Tibial nerve (tissue), 4 donors: ENCODE results near the gene FAM76B. TPM values are rescaled to one million over a fixed set of nuclear protein-coding genes. Genes with fewer than 3 reads are reported as not detected.

Source experiments
- DNase-seq, 2 donors: peaks; one replicate each; pipeline ENCODE4 v3.0.0-alpha.2; 2019; ENCODE audit warnings: low spot score in 2 of 2
- H3K27ac ChIP-seq, 4 donors: fragments of 200-600 bp; sonication (generic) in 3 of 4; one replicate each; pipeline ENCODE4 v1.5.1; 2017 to 2019; ENCODE audit warnings: mild to moderate bottlenecking in 1 of 4
- H3K27me3 ChIP-seq, 2 donors: fragments of 200-600 bp; sonication (generic) in 1 of 2; one replicate each; pipeline versions ENCODE4 v1.5.1 to v1.6.0; 2017 to 2019
- H3K36me3 ChIP-seq, 3 donors: fragments of 200-600 bp; sonication (generic); one replicate each; pipeline ENCODE4 v1.5.1; 2018 to 2019
- H3K4me1 ChIP-seq, 4 donors: fragments of 200-600 bp; sonication (generic) in 3 of 4; one replicate each; pipeline ENCODE4 v1.5.1; 2017 to 2019
- H3K4me3 ChIP-seq, 4 donors: fragments of 200-600 bp; sonication (generic) in 3 of 4; one replicate each; pipeline ENCODE4 v1.5.1; 2017 to 2019; ENCODE audit warnings: mild to moderate bottlenecking in 1 of 4, moderate library complexity in 1 of 4
- H3K9me3 ChIP-seq, 4 donors: fragments of 200-600 bp; sonication (generic) in 3 of 4; one replicate each; pipeline ENCODE4 v1.5.1; 2017 to 2019
- EP300 ChIP-seq, 2 donors: sonication (generic); formaldehyde crosslinking; IDR thresholded peaks; one replicate each; pipeline ENCODE4 v1.6.1; 2017; ENCODE audit warnings: antibody characterized with exemption in 2 of 2, mild to moderate bottlenecking in 1 of 2
- POLR2A ChIP-seq, 2 donors: fragments of 450-650 bp; IDR thresholded peaks; one replicate each; pipeline ENCODE4 v1.6.1; 2017; ENCODE audit warnings: antibody characterized with exemption in 2 of 2, mild to moderate bottlenecking in 2 of 2, moderate library complexity in 2 of 2
- WGBS, 2 donors: methylation state at CpG; one replicate each; pipeline ENCODE4 v1.1.5; 2018; 5-methylcytosine and 5-hydroxymethylcytosine counted together
- total RNA-seq, 4 donors: library from RNA; depleted of rRNA; stranded (reverse); fragments of >200 nt; gene quantifications; one replicate each; pipeline ENCODE4 v1.1.0, GENCODE V29; 2016
- TF ChIP-seq, protein P1 (sequence below), 5 experiments: fragments of 200-600 bp in 3 of 5; fragments of 450-650 bp in 2 of 5; sonication (generic) in 3 of 5; IDR thresholded peaks; one replicate each; pipeline ENCODE4 v1.5.1; 2016 to 2019; ENCODE audit warnings: antibody characterized with exemption in 5 of 5, mild to moderate bottlenecking in 3 of 5, moderate library complexity in 2 of 5

The FAM76B gene
- total RNA-seq, 4 donors from 2014 or later = 46.1 to 91.8 (median 54.3) TPM

GRCh38 chr11:95795627-95796295 lies 6.2 kb upstream of the FAM76B start:
- Histone ChIP-seq H3K36me3 (peaks cover 0 to 16% (median 0%) of the 10 kb centered on the region in 3 donors), H3K4me1 (peaks cover 0 to 15% (median 7%) of the 10 kb centered on the region in 4 donors), H3K4me3 (no peak overlapping the region), H3K27me3 (no peaks in the 10 kb centered on the region), H3K27ac (no peak overlapping the region), H3K9me3 (no peaks in the 10 kb centered on the region)
- TF ChIP-seq, protein P1, sequence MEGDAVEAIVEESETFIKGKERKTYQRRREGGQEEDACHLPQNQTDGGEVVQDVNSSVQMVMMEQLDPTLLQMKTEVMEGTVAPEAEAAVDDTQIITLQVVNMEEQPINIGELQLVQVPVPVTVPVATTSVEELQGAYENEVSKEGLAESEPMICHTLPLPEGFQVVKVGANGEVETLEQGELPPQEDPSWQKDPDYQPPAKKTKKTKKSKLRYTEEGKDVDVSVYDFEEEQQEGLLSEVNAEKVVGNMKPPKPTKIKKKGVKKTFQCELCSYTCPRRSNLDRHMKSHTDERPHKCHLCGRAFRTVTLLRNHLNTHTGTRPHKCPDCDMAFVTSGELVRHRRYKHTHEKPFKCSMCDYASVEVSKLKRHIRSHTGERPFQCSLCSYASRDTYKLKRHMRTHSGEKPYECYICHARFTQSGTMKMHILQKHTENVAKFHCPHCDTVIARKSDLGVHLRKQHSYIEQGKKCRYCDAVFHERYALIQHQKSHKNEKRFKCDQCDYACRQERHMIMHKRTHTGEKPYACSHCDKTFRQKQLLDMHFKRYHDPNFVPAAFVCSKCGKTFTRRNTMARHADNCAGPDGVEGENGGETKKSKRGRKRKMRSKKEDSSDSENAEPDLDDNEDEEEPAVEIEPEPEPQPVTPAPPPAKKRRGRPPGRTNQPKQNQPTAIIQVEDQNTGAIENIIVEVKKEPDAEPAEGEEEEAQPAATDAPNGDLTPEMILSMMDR (IDR thresholded peaks at IDR 0.05) = no peak
- TF ChIP-seq EP300 (IDR thresholded peaks at IDR 0.05) = no peak
- TF ChIP-seq POLR2A (IDR thresholded peaks at IDR 0.05) = no peak
- no peak for DNase-seq
- WGBS, 2 donors = 82 to 87% methylated on average over 3 of the region's 3 CpGs

DNA sequence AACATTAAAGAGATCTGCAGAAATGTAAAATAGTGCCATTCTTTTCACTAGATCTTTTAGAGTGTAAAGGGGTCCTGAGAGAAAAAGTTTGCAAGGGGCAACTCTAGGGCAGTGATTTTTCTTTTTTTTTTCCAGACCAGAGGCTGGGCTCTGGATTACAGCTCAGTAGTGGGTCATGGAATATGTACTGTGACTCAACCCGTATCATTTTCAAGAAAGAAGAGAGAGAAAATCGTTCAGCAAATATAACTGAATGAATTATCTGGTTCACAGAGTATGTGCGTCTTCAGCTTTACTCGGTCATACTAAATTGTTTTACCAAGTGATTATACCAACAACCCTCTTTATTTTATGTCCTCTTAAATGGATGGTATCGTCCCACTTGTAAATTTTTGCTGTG lies 4.5 kb upstream of the FAM76B start:
- no peaks in the 10 kb centered on the region for H3K9me3 ChIP-seq
- H3K27ac ChIP-seq = no peak overlapping the region
- WGBS, 2 donors = 87 to 89% methylated on average over 5 of the region's 5 CpGs
- H3K36me3 ChIP-seq = peaks cover 0 to under 1% (median 0%) of the 10 kb centered on the region in 3 donors
- no peaks in the 10 kb centered on the region for H3K27me3 ChIP-seq
- DNase-seq = no peak
- TF ChIP-seq EP300 (IDR thresholded peaks at IDR 0.05) = no peak
- no peak overlapping the region for H3K4me3 ChIP-seq
- peaks cover 0 to 15% (median 7%) of the 10 kb centered on the region in 4 donors for H3K4me1 ChIP-seq

DNA sequence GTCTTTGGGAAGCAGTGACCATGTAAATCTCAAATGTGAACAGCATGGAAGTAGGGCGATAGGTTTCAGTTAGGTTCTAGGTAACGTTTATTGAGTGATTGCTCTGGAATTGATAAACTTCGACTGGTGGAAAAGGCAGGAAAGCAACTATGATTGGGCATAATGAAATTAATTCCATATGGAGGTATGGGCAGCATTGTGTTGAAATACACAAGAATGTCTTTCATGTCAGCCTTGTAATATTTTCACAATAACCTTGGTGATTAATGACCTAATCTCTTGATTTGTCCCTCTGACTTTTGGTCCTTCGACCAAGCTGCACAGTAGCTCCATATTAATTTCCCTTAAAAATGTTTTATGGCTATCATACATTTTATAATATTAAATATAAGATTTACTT lies 3.5 kb upstream of the FAM76B start:
- H3K9me3 ChIP-seq = no peaks in the 10 kb centered on the region
- no peaks in the 10 kb centered on the region for H3K36me3 ChIP-seq
- H3K27me3 ChIP-seq = no peaks in the 10 kb centered on the region
- no peak for TF ChIP-seq POLR2A (IDR thresholded peaks at IDR 0.05)
- TF ChIP-seq, protein P1 (IDR thresholded peaks at IDR 0.05) = no peak
- no peak for TF ChIP-seq EP300 (IDR thresholded peaks at IDR 0.05)
- H3K27ac ChIP-seq = no peak overlapping the region
- WGBS, 2 donors = 67 to 89% methylated on average over 4 of the region's 4 CpGs
- H3K4me3 ChIP-seq = no peak overlapping the region
- peaks cover 4 to 21% (median 14%) of the 10 kb centered on the region in 4 donors for H3K4me1 ChIP-seq
- no peak for DNase-seq

DNA sequence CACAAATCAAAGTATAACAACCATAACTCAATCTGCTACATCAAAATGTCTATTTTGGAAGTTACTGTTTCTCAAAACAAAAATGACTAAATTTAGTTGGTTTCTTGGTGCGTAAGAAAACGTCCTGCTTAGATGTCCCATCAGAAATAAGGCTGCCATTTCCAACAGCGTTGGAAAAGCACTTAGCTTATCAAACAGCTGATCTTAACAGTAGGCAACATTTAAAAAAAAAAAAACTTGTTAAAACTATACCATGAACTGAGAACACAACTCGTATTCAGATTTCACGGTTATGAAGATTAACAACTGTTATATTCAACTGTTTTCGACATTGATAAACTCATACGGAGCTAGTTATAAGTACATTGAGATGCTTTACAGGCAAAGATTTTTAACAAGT lies 3.1 kb upstream of the FAM76B start:
- no peak for DNase-seq
- Histone ChIP-seq H3K36me3 (peaks cover 0 to 2% (median 0%) of the 10 kb centered on the region in 3 donors), H3K27ac (no peak overlapping the region), H3K4me3 (no peak overlapping the region), H3K9me3 (no peaks in the 10 kb centered on the region), H3K27me3 (no peaks in the 10 kb centered on the region), H3K4me1 (peaks cover 6 to 25% (median 18%) of the 10 kb centered on the region in 4 donors)
- WGBS, 2 donors = 92 to 95% methylated on average over 7 of the region's 7 CpGs
- TF ChIP-seq EP300 (IDR thresholded peaks at IDR 0.05) (no peak), POLR2A (IDR thresholded peaks at IDR 0.05) (no peak)
- TF ChIP-seq, protein P1 (IDR thresholded peaks at IDR 0.05) = no peak

DNA sequence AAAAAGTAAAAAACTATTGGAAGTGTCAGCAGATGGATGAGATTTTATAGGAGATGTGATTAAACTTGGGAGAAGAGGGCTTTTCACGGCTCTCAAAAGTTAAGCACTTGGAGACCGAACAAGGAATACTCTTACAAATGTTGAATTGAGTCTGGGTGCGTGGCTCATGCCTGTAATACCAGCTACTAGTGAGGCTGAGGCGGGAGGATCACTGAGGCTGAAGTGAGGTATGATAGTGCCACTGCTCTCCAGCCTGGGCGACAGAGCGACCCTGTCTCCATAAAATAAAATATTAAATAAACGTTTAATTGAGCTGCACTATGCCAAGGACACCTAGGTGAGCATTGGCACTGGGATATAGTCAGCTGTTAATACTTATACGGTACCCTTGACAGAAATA lies 2.6 kb upstream of the FAM76B start:
- Histone ChIP-seq H3K27me3 (no peaks in the 10 kb centered on the region), H3K4me3 (no peak overlapping the region), H3K27ac (no peak overlapping the region), H3K36me3 (peaks cover 0 to 7% (median 0%) of the 10 kb centered on the region in 3 donors), H3K9me3 (no peaks in the 10 kb centered on the region), H3K4me1 (peaks cover 6 to 30% (median 18%) of the 10 kb centered on the region in 4 donors)
- TF ChIP-seq POLR2A (IDR thresholded peaks at IDR 0.05) = no peak
- TF ChIP-seq, protein P1 (IDR thresholded peaks at IDR 0.05) = no peak
- TF ChIP-seq EP300 (IDR thresholded peaks at IDR 0.05) = no peak
- DNase-seq = no peak
- 86 to 90% methylated on average over 8 of the region's 8 CpGs for WGBS, 2 donors
